ENCODE measurements around the gene DPRX.

The DPRX gene, protein sequence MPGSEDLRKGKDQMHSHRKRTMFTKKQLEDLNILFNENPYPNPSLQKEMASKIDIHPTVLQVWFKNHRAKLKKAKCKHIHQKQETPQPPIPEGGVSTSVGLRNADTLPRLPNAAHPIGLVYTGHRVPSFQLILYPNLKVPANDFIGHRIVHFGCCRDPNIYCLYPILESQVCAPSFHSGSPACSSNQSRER

DNA sequence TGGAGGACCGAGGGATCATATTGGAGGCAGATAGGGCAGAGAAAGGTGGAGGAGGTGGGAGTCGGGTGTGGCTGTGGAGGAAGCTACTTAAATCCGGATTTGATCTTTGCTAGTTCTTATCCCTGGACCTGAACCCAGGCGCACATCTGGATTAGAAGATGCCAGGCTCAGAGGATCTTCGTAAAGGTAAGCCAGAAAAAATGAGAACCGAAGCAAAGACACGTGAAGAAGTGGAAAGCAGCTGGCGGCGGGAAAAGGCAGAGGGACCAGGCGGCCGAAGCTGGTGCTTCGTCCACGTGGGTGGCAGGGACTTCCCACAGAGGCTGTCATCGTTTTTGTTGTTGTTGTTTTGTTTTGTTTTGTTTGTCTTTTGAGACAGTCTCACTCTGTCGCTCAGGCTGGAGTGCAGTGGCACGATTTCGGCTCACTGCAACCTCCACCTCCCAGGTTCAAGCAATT is at the start of gene DPRX:
DPRX (plus strand) TSS at position 51 of the 459 bp plus-strand sequence; CDS start at position 159, 108 bp downstream.
- DNase-seq, result no peak

DNA sequence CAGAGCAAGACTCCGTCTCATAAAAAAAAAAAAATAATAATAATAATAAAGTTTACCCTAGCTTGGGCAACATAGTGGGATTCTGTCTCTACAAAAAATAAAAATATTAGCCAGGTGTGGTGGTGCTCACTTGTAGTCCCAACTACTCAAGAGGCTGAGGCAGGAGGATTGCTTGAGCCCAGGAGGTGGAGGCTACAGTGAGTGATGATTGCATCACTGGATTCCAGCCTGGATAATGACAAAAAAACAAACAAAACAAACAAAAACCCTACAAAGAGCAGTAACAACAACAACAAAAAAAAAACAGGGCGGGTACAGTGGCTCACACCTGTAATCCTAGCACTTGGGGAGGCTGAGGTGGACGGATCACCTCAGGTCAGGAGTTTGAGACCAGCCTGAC is 48.6 kb upstream of the DPRX start:
- no peak for DNase-seq

DNA sequence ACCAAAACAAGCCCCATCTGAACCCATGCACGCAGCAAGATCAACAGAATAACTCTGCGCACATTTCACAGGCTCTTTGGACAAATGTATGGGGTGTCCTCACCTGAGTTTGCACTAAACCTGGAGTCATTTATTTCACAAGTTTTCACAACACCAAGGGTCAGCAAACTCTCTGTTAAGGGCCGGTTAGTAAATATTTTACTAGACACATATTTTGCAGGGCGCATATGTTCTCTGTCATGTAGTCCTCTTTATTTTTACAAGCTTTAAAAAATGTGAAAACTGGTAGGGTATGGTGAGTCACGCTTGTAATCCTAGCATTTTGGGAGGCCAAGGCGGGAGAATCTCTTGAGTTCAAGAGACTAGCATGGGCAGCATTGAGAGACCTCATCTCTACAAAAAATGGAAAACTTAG is 45.5 kb upstream of the DPRX start:
- no peak for DNase-seq

DNA sequence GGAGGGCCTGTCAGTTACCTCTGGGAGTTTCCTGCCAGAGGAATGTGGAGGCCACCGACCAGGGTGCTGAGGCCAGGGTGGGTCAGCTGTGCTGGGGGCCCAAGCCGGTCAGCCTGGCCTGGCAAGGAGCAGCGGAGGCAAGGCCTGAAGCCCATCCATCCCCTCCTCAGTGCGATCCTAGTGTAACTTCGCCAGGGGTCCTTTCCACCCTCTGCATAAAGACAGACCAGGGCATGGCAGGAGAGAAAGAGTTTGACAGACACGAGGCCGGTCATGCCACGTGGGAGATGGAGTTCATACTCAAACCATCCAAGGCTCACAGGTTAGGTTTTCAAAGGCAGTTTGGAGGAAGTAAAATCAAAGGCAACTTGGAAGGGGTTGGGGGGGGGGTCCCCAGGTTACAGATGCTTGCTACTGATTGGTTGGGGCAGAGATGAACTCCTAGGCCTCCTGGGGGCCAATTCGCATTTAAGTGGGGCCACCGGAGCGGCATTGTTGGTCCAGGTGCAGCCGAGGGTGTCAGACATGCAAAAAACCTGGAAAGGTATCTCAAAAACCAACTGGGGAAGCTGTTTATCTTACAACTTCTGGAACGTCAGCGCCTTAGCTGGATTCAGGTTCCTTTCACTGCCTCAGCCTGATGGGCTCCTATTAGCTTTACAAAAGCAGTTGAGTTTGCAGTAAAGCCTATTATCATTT is 36.8 kb upstream of the DPRX start:
- DNase-seq, result no peak

DNA sequence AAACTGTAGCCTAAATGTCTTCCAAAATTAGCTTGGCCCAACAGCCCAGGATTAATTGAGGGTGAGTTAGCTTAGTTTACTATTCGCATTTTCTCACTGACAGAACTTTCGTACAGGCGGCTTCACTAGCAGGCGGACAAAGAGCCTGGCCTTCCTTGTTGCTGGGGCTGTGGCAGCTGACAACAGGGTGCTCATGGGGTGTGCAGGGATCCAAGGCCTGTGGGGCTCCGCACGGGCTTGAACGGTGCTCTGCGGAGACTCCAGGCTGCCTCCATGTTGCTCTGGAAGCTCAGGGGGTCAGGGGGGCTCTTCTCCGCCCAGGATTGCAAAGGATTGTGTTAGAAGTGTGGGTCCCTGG is 36.3 kb upstream of the DPRX start:
- DNase-seq, result no peak

DNA sequence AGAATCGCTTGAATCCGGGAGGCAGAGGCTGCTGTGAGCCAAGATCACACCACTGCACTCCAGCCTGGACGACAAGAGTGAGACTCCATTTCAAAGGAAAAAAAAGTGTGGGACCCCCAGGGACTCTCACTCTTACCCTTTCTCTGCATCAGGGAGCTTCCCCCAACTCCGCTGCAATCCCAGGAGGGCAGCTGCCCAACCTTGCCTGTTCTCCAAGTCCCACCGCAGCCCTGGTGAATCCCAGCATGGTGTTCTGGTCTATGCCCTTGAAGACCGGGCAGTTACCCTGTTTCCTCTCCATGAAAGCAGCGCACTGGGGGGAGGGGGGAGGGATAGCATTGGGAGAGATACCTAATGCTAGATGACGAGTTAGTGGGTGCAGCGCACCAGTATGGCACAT is 35.7 kb upstream of the DPRX start:
- DNase-seq, result no peak

DNA sequence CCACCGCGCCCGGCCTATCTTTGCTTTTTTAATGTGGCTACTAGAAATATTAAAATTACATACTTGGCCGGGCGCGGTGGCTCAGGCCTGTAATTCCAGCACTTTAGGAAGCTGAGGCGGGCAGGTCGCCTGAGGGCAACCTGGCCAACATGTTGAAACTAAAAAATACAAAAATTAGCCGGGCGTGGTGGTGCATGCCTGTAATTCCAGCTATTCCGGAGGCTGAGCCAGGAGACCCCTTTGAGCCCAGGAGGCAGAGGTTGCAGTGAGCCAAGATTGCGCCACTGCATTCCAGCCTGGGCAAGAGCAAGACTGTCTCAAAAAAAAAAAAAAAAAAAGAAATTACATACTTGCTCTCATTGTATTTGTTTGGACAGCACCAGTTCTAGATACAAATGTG is 34.8 kb upstream of the DPRX start:
- no peak for DNase-seq

DNA sequence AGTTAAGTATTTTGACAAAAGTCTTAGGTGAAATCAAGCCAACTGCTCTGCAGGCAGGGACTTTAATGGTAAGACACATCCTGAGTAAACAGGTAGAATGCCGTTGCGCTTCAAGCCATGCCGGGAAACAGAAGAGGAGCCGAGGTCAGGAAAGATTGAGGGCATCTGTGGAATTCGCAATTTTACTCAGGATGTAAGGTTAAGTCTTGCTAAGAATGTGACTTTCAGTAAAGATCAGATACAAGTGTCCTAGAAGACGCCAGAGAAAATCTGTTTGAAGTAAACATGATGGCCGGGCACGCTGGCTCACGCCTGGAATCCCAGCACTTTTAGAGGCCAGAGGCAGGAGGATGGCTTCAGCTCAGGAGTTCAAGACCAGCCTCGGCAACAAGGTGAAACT is 33.4 kb upstream of the DPRX start:
- DNase-seq, result no peak

DNA sequence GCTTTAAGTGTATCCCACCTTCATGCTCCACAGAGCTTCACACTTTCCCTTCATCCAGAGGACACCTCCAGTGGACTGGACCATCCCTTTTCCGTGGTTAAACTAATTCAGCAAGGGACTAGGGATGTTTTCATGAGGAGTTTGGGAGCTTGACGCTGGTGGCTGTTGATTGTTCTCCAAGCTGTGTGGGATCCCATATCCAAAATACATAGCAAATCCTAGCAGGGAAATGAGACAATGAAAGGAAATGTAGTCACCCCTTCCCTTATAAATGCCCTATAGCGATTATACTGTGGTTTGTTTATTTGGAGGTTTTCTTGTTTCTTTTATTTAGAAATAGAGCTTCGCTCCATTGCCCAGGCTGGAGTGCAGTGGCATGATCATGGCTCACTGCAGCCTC is 31.6 kb upstream of the DPRX start:
- DNase-seq, result no peak

DNA sequence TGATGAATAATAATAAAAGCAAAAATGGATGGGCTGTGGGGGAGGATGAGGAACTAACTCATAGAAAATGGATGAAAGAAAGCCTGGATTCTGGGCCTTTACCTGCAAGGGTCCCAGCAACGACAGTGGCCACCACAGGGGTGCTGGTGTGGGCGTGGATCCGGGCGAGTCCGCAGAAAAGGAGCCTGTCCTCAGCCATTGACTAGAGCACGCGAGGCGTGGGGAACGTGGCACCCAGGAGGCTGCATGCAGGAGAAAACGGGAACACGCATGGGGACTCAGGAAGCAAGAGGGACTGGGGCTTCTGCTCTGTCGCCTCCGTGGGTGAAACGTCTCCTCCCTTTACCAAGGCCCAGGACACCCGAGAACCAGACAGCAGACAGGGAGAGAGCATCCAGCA is 25.8 kb upstream of the DPRX start:
- DNase-seq, result no peak

DNA sequence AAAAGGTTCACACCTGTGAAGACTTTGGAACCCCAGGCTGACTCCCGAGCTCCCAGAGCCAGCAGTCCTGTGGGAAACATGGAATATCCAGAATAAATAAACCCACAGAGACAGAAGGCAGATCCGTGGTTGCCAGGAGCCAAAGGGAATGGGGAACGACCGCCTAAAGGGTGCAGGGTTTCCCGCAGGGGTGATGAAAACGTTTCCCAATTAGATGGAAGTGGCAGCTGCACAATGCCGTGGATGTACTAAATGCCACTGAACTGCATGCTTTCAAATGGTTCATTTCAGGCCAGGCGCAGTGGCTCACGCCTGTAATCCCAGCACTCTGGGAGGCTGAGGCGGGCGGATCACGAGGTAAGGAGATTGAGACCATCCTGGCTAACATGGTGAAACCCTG is 23.4 kb upstream of the DPRX start:
- DNase-seq, result no peak

DNA sequence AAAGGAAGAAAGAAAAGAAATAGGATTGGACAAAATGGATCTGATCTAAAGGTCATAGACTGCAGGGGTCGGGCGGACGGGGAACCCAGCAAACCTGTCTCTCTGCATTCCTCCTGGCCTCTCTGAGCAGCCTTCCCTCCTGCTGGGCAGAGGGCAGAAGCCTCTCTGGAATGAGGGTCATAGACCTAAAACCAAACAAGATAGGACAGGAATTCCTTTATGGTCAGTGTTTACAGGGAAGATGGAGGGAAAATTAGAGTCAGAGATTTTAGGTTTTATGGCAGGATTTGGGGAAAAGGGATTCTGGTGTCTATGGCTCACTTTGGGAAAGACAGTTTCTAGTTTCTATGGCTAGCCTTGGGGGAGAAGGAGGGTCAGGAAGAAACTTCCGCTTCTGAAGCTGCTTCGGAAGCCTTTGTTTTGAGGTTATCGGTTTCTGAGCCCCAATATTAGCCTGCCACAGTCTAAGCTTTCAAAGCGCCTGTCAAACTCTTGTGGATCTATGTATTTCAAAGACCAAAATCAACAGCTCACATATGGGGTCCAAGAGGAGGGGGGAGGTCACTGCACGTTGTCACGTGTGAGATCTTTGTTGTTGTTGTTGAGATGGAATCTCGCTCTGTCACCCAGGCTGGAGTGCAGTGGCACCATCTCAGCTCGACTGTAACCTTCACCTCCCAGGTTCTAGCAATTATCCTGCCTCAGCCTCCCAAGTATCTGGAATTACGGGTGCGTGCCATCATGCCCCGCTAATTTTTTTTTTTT is 18.9 kb upstream of the DPRX start:
- DNase-seq, result no peak

DNA sequence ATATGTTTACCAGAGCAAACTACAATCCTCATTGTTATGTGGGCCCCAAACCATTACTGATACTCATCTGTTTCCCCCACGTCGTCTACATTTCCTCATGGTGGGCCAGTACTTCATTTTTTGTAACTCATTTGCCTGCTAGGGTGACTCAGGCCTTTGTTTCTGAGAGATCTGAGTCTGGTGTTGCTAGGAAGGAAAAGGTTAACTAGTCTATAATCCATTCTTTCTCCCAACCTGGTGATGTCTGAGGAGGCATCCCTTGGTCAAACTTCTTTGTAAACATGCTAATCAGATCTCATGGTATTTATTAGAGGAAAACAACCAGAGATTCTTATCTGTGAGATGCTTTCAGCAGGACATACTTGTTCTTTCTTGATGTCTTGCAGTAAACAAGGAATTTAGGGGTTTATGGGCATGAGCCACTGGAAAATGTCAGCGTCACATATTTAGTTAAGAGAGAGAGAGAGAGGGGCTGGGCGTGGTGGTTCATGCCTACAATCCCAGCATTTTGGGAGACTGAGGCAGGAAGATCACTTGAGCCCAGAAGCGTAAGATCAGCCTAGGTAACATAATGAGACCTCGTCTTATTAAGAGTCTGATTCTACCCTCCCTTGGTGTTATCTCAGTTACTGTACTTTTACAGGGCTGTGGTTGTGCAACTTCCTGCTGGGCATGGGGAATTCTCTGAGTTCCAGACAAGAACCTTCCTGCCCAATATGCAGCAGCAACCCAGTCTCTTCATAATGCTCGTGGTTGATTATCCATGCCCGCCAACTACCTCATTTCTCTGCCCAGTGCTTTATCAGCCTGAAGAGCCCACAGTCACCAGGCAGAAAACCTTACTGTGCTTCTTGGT is 9.7 kb upstream of the DPRX start:
- DNase-seq, result no peak

DNA sequence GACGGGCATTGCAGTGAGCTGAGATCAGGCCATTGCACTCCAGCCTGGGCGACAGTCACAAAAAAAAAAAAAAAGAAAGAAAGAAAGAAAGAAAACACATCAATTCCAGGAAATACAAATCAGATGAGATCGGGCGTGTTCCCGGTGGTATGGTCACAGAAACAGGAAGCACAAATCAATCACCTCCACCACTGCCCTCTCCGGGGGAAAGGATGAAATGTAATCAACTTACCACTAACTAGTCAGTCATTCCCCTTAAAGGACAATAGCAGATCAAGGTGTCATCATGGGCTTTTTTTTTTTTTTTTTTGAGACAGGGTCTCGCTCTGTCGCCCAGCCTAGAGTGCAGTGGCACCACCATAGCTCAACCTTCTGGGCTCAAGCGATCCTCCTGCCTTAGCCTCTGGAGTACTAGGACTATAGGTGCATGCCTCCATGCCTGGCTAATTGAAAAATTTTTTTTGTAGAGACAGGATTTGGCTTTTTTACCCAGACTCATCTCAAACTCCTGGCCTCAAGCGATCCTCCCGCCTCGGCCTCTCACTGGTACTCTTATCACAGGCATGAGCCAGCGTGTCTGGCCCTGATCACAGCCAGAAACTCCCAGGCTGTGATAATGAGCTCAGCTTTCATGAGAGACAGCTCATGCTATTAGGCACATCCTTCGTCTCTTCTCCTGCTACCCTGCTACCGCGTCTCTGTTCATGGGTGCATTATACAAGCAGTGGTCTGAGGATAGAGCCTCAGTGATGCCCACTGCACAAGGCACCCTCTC is 6.8 kb upstream of the DPRX start:
- DNase-seq, result no peak

DNA sequence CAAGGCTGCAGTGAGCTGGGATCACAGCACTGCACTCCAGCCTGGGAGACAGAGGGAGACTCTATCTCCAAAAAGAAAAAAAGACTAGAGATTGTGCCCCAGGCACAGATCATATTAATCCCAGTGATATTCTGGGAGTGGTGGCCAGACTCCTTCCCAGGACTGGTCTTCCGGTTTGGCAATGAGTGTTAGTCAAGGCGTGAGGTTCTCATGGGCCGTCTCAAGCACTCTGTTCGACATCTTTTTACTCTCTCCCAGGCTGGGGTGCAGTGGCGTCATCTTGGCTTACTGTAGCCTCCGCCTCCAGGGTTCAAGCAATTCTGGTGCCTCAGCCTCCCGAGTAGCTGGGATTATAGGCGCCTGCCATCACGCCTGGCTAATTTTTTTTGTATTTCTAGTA is 5.3 kb upstream of the DPRX start:
- DNase-seq, result no peak

DNA sequence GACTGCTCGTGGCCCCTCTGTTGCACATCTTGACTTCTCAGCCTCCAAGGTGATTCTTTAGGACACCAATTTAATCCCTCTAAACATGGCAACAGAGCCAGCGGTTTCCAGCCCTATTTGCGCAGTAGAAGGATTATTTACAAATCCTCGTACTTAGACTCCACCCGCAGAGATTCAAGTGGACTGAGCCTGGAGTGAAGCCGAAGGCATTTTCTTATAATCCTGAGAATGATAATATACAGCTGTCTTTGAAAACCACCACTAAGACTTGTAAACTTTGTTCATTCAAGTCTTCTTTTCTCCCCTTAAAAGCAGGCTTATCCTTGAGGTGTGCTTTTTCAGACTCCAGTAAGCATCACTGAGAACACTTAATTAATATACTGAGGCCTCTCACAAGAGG is 4.8 kb upstream of the DPRX start:
- DNase-seq, result no peak

DNA sequence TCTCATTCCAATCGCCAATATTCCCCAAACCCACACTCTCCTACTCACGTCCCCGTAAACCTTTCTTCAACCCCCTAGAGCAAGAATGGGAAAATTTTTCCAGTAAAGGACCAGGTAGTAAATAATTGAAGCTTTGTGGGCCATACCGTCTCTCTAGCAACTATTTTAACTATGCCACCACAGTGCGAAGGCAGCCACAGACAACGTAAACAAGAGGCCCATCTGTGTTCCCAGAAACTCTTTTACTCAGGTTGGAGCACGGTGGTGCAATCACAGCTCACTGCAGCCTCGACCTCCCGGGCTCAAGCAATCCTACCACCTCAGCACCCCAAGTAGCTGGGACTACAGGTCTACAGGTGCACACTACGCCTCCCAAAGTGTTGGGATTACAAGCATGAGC is 3.0 kb downstream of the DPRX start:
- no peak for DNase-seq

DNA sequence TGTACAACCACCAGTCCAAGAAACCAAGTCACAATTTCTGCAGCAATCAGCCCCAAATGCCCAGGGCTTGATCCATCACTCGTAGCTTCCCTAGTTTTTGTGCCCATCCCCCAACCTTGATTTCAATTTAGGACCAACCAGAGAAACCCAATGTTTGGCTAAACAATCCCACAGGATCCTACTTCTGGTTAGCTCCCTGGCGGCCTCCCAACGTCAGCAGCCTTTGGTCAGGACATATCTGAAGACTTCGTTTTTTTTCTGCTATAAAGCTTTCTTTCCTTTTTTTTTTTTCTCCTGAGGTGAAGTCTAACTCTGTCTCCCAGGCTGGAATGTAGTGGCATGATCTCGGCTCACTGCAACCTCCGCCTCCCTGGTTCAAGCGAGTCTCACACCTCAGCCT is 7.7 kb downstream of the DPRX start:
- DNase-seq, result no peak

DNA sequence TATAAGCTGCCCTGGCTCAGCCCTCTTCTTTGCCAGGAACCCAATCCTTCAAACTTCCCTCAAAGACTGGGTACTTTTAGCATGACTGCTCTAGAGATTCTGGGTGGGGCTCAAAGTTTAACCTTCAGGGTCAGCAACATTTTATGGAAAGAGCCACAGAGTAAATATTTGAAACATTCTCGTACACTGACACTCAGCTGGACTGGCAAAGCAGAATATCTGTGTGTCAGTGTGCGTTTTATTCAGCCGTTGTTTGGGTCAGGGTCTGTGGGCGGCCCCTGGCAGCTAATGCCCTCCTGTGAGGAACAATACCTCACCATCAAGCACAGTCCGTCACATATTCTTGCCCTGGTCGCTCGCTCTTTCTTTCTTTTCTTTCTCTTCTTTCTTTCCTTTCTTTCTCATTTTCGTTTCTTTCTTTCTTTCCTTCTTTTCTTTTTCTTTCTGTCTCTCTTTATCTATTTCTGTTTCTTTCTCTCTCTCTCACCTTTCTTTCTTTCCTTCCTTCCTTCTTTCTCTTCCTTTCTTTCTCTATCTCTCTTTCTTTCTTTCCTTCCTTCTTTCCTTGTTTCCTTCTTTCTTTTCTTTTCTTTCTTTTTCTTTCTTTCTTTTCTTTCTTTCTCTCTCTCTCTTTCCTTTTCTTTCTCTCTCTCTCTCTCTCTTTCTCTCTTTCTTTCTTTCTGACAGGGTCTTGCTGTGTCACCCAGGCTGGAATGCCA is 10.7 kb downstream of the DPRX start:
- no peak for DNase-seq

DNA sequence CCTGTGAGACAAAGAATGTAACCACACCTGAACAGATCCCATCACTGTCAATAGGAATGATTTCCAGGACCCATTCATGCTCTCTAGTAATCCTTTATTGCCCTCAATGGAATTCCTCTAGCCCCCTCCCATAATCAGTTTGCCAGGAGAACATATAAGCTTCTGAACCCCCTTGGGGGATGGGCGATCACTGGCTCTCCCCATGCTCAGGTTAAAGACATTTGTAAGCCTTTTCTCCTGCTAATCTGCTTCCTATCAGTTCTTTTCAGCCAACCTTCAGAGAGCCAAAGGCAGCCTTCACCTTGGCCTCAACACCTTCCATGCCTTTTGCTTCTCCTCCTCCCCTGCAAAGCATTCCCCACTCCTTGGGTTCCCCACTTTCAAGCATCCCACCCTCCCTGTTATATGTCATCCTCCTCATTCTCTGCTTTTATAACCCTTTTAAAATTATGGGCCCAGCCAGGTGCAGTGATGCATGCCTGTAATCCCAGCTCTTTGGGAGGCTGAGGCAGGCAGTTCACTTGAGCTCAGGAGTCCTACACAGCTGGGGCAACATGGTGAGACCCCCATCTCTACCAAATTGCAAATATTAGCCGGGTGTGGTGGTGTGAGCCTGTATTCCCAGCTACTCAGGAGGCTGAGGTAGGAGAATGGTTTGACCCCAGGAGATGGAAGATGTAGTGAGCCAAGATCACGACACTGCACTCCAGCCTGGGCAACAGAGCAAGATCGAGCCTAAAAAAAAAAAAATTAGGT is 12.4 kb downstream of the DPRX start:
- no peak for DNase-seq

DNA sequence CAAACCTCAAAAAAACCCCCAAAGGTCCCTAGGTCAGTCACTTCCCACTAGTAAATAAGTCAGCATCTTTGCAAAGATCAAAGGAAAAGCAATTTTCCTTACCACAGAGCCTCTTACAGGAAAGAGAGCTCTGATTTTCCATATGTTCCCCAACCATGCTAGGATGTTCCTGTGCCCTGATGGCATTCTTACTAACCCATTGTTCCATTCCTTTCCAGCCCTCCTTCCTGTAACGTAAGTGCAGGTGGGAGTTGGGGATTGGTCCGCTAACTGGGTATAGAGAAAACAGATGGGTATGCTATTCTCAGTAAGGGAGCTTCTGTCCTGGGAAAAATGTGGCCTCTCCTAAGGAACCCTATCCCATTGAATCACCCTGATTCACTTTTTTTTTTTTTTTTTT is 14.3 kb downstream of the DPRX start:
- no peak for DNase-seq
